HCT116 (cell line): ENCODE data around the gene ACMSD. TPM values are rescaled to one million over a fixed set of nuclear protein-coding genes. Genes with fewer than 3 reads are reported as not detected.

Source experiments
- ATAC-seq: fragments of 200-7000 bp; cut with Tn5 transposase; 2 replicates; pipeline ENCODE4 v1.9.1; 2020; ENCODE audit warnings: mild to moderate bottlenecking, moderate library complexity
- BruUV-seq: library from RNA; stranded (reverse); fragments of 400-500 nt; replicated peaks from 2 replicates; lab custom pipeline; 2021; lab: Mats Ljungman, UMichigan
- CTCF ChIA-PET: fragments of 300-600 bp; sonication (Branson Sonifier 250); formaldehyde crosslinking; loops from one replicate; lab custom pipeline; 2021; ENCODE audit warnings: antibody characterized with exemption; lab: Charles Lee
- POLR2A ChIA-PET: fragments of 300-600, 350-600 bp; sonication (Branson Sonifier 250); formaldehyde crosslinking; loops from one replicate; lab custom pipeline; 2021; ENCODE audit warnings: antibody characterized with exemption; lab: Charles Lee
- RAD21 ChIA-PET, 2 experiments: fragments of 300-600 bp; sonication (Branson Sonifier 250); formaldehyde crosslinking; loops; one replicate each; lab custom pipeline; 2023; ENCODE audit warnings: low total read pairs in 2 of 2; ENCODE audit not compliant: uncharacterized antibody in 2 of 2, unreplicated experiment in 2 of 2, low non-redundant PET in 1 of 2; lab: Charles Lee
- DNase-seq: peaks from one replicate; pipeline ENCODE4 v3.0.0-alpha.2; 2010; ENCODE audit warnings: low read depth, low spot score
- H2AFZ ChIP-seq: fragments of 200-600 bp; shearing (Covaris generic), sonication (generic); 2 replicates; pipeline ENCODE4 v1.6.1; 2017; ENCODE audit warnings: low read depth, mixed run types, mixed read lengths, antibody characterized with exemption, low read length; ENCODE audit not compliant: poor library complexity, severe bottlenecking
- H3K27ac ChIP-seq: 2 replicates; pipeline ENCODE4 v1.5.1; 2012; ENCODE audit warnings: low read depth, low read length
- H3K27me3 ChIP-seq: fragments of 200-600 bp; sonication (generic); 2 replicates; pipeline ENCODE4 v1.6.1; 2016; ENCODE audit warnings: mixed run types, low read length, mixed read lengths; ENCODE audit not compliant: insufficient read depth
- H3K36me3 ChIP-seq, 2 experiments: fragments of 200-500 bp in 1 of 2; fragments of 200-600 bp in 1 of 2; sonication (Bioruptor generic) in 1 of 2; sonication (generic) in 1 of 2; 2 replicates each; pipeline versions ENCODE4 v1.5.1 to v1.6.1; 2014 to 2016; ENCODE audit warnings: low read length in 2 of 2, inconsistent platforms in 1 of 2, mixed read lengths in 1 of 2, mixed run types in 1 of 2; ENCODE audit not compliant: insufficient read depth in 2 of 2, control insufficient read depth in 1 of 2
- H3K4me1 ChIP-seq, 2 experiments: fragments of 200-600 bp in 1 of 2; sonication (generic) in 1 of 2; 2 replicates each; pipeline versions ENCODE4 v1.5.1 to v1.6.1; 2012 to 2017; ENCODE audit warnings: low read length in 2 of 2, inconsistent platforms in 1 of 2, mild to moderate bottlenecking in 1 of 2, mixed read lengths in 1 of 2, mixed run types in 1 of 2, moderate library complexity in 1 of 2; ENCODE audit not compliant: insufficient read depth in 2 of 2, control insufficient read depth in 1 of 2
- H3K4me2 ChIP-seq: fragments of 200-600 bp; sonication (generic); 2 replicates; pipeline ENCODE4 v1.6.1; 2017; ENCODE audit warnings: mixed run types, low read length, mixed read lengths
- H3K4me3 ChIP-seq, 2 experiments: fragments of 200-600 bp in 1 of 2; sonication (generic) in 1 of 2; replicated peaks in 1 of 2; 2 replicates each; pipeline ENCODE4 v1.5.1; 2011 to 2016; ENCODE audit warnings: low read length in 2 of 2, control low read depth in 1 of 2, low read depth in 1 of 2, mild to moderate bottlenecking in 1 of 2, mixed read lengths in 1 of 2, mixed run types in 1 of 2
- H3K79me2 ChIP-seq: fragments of 200-600 bp; sonication (generic); 2 replicates; pipeline ENCODE4 v1.6.1; 2017; ENCODE audit warnings: mild to moderate bottlenecking, mixed run types, low read length, moderate library complexity, mixed read lengths; ENCODE audit not compliant: insufficient read depth
- H3K9ac ChIP-seq: fragments of 200-600 bp; sonication (generic); 2 replicates; pipeline ENCODE4 v1.6.1; 2016; ENCODE audit warnings: low read length, mixed read lengths
- H3K9me2 ChIP-seq: fragments of 200-600 bp; sonication (generic), shearing (Covaris generic); 2 replicates; pipeline ENCODE4 v1.6.1; 2017; ENCODE audit warnings: mixed run types, mild to moderate bottlenecking, moderate library complexity; ENCODE audit not compliant: insufficient read depth
- H3K9me3 ChIP-seq, 2 experiments: fragments of 200-500 bp in 1 of 2; fragments of 200-600 bp in 1 of 2; sonication (Bioruptor generic) in 1 of 2; sonication (generic) in 1 of 2; 2 replicates each; pipeline ENCODE4 v1.6.1; 2014 to 2017; ENCODE audit warnings: low read length in 2 of 2, mixed read lengths in 2 of 2, inconsistent platforms in 1 of 2, low read depth in 1 of 2, mild to moderate bottlenecking in 1 of 2, mixed run types in 1 of 2, moderate library complexity in 1 of 2; ENCODE audit not compliant: control insufficient read depth in 1 of 2, insufficient read depth in 1 of 2
- H4K20me1 ChIP-seq: fragments of 200-600 bp; sonication (generic), shearing (Covaris generic); 2 replicates; pipeline ENCODE4 v1.6.1; 2017; ENCODE audit warnings: mixed run types, mild to moderate bottlenecking, moderate library complexity; ENCODE audit not compliant: insufficient read depth
- CEBPB ChIP-seq: IDR thresholded peaks from 2 replicates; pipeline ENCODE4 v1.6.1; 2012; ENCODE audit warnings: low read depth
- EGR1 ChIP-seq: IDR thresholded peaks from 2 replicates; pipeline ENCODE4 v1.6.1; 2012; ENCODE audit warnings: low read depth
- ELF1 ChIP-seq: IDR thresholded peaks from 2 replicates; pipeline ENCODE4 v1.6.1; 2012; ENCODE audit warnings: low read depth, borderline replicate concordance
- EZH2 ChIP-seq: fragments of 200-600 bp; sonication (generic); IDR thresholded peaks from 2 replicates; pipeline ENCODE4 v1.6.1; 2017; ENCODE audit warnings: antibody characterized with exemption, mixed run types
- EZH2phosphoT487 ChIP-seq: fragments of 200-600 bp; IDR thresholded peaks from 2 replicates; pipeline ENCODE4 v1.6.1; 2018; ENCODE audit warnings: antibody characterized with exemption, borderline replicate concordance
- FOSL1 ChIP-seq: IDR thresholded peaks from 2 replicates; pipeline ENCODE4 v1.6.1; 2012; ENCODE audit warnings: low read depth
- JUND ChIP-seq: IDR thresholded peaks from 2 replicates; pipeline ENCODE4 v1.6.1; 2012
- POLR2A ChIP-seq: IDR thresholded peaks from 2 replicates; pipeline ENCODE4 v1.7.0; 2011; ENCODE audit warnings: borderline replicate concordance; ENCODE audit not compliant: insufficient read depth, insufficient read length; ENCODE audit errors: extremely low read depth
- SIN3A ChIP-seq: IDR thresholded peaks from 2 replicates; pipeline ENCODE4 v1.6.1; 2012; ENCODE audit warnings: low read depth
- SP1 ChIP-seq: IDR thresholded peaks from 2 replicates; pipeline ENCODE4 v1.6.1; 2012; ENCODE audit warnings: low read depth
- SRF ChIP-seq: IDR thresholded peaks from 2 replicates; pipeline ENCODE4 v1.6.1; 2012; ENCODE audit warnings: low read depth
- TCF7L2 ChIP-seq: IDR thresholded peaks from 2 replicates; pipeline ENCODE4 v1.7.0; 2011; ENCODE audit warnings: borderline replicate concordance, inconsistent platforms; ENCODE audit not compliant: insufficient read depth, insufficient read length; ENCODE audit errors: extremely low read depth
- YY1 ChIP-seq: IDR thresholded peaks from 2 replicates; pipeline ENCODE4 v1.6.1; 2011; ENCODE audit warnings: low read length, low read depth, moderate library complexity, mild to moderate bottlenecking; ENCODE audit not compliant: insufficient replicate concordance; ENCODE audit errors: extremely low read depth
- ZNF274 ChIP-seq: fragments of 200-500 bp; sonication (Bioruptor generic); IDR thresholded peaks from 2 replicates; pipeline ENCODE4 v1.6.1; 2014; ENCODE audit warnings: mild to moderate bottlenecking, low read depth, low read length, inconsistent platforms
- intact Hi-C: fragments of 100-400 bp; cut with micrococcal nuclease; formaldehyde crosslinking; loops from 2 replicates; pipeline ENCODE4 v1.10.0; 2022
- total RNA-seq: library from RNA; stranded (reverse); gene quantifications from one replicate; pipeline ENCODE4 v1.2.1, GENCODE V29; 2021; ENCODE audit not compliant: unreplicated experiment
- TF ChIP-seq, protein P1 (sequence below): IDR thresholded peaks from 2 replicates; pipeline ENCODE4 v1.6.1; 2012
- TF ChIP-seq, protein P2 (sequence below): IDR thresholded peaks from 2 replicates; pipeline ENCODE4 v1.6.1; 2011; ENCODE audit warnings: mild to moderate bottlenecking, low read length, moderate library complexity; ENCODE audit not compliant: insufficient replicate concordance; ENCODE audit errors: extremely low read depth
- TF ChIP-seq, protein P3 (sequence below): IDR thresholded peaks from 2 replicates; pipeline ENCODE4 v1.6.1; 2012; ENCODE audit warnings: low read depth

ACMSD gene
- total RNA-seq, 1 experiment from 2014 or later, result not detected

DNA sequence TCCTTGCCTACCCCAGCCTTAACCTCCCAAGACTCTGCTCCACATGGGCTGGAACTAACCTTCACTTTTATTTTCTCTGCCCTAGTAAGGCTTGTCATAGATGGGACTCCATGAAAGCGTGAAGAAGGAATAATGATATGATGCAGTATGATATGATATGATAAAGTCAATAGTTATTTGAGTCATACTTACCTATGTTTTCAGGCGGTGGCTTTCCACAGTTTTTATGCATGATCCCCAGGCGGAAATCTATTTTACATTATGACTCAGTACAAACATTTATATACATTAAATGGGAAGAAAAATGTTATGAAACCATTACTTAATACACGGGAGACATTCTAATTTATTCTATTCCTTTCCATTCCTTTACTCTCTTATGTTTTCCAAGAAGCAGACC, 5.6 kb downstream of the ACMSD start:
- TF ChIP-seq CEBPB (no peak), EZH2 (no peak), TCF7L2 (no peak), SIN3A (no peak)
- Histone ChIP-seq H2AFZ (no peak overlapping the region), H3K4me1 (peaks cover 8% of the 10 kb centered on the region in 2 experiments; a peak in 2 of 4 replicates), H3K9me3 (no peaks in the 10 kb centered on the region), H3K4me2 (no peak overlapping the region), H3K79me2 (no peaks in the 10 kb centered on the region), H3K9ac (no peak overlapping the region), H3K27ac (no peak overlapping the region), H3K9me2 (no peaks in the 10 kb centered on the region), H4K20me1 (no peaks in the 10 kb centered on the region), H3K4me3 (no peak overlapping the region), H3K27me3 (no peaks in the 10 kb centered on the region), H3K36me3 (no peaks in the 10 kb centered on the region)
- intact Hi-C loops, result no loop called here
- ATAC-seq, result no peak
- POLR2A ChIA-PET, result no interaction called here
- RAD21 ChIA-PET, result no interaction called here
- DNase-seq, result no peak
- CTCF ChIA-PET, result no interaction called here
- no TSS peak for BruUV-seq

DNA sequence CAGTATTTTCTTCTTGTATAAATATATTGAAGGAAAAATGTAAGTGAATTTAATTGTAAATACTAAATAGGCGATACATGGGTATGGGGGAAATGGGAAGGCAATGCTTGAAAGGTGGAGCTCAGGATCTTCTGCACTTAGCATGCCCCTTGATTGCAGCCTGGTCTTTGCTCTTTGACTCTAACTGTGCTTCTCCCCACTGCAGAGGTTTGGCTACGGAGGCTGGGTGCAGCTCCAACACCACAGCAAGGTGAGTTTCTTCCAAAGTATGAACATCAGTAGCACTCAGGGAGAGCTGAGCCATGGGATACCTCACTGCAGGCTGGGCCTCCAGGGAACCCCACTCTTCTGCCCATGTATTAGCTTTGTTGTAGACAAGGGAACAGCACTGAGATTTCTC, 6.6 kb downstream of the ACMSD start:
- no peaks in the 10 kb centered on the region for H3K79me2 ChIP-seq
- no peaks in the 10 kb centered on the region for H3K36me3 ChIP-seq
- no peak overlapping the region for H3K4me2 ChIP-seq
- H3K27me3 ChIP-seq, result no peaks in the 10 kb centered on the region
- H3K9me2 ChIP-seq, result no peaks in the 10 kb centered on the region
- no peaks in the 10 kb centered on the region for H4K20me1 ChIP-seq
- no peaks in the 10 kb centered on the region for H3K9me3 ChIP-seq
- H3K27ac ChIP-seq, result no peak overlapping the region
- H2AFZ ChIP-seq, result no peak overlapping the region
- no peak overlapping the region for H3K9ac ChIP-seq
- DNase-seq (no peak), ATAC-seq (no peak)
- no TSS peak for BruUV-seq
- H3K4me3 ChIP-seq, result no peak overlapping the region
- H3K4me1 ChIP-seq, result peaks cover 8% of the 10 kb centered on the region in 2 experiments; a peak in 2 of 4 replicates
- CTCF ChIA-PET, result interaction anchor here (1.2 kb wide), 1 partner anchor 10 kb away, joined by 3 read pairs; no protein-coding TSS in a partner anchor
- POLR2A ChIA-PET, result interaction anchor here (1.3 kb wide), 1 partner anchor 26 kb away, joined by 3 read pairs; no protein-coding TSS in a partner anchor
- RAD21 ChIA-PET, result no interaction called here
- intact Hi-C loops, result no loop called here
- TF ChIP-seq FOSL1, result no peak
- no peak for TF ChIP-seq SRF
- TF ChIP-seq CEBPB, result no peak
- TF ChIP-seq EZH2phosphoT487, result no peak
- TF ChIP-seq ZNF274, result no peak
- no peak for TF ChIP-seq EGR1
- no peak for TF ChIP-seq JUND
- TF ChIP-seq POLR2A, result no peak
- TF ChIP-seq SIN3A, result no peak
- TF ChIP-seq, protein P1, sequence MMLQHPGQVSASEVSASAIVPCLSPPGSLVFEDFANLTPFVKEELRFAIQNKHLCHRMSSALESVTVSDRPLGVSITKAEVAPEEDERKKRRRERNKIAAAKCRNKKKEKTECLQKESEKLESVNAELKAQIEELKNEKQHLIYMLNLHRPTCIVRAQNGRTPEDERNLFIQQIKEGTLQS, result no peak
- TF ChIP-seq ELF1, result no peak
- TF ChIP-seq, protein P2, sequence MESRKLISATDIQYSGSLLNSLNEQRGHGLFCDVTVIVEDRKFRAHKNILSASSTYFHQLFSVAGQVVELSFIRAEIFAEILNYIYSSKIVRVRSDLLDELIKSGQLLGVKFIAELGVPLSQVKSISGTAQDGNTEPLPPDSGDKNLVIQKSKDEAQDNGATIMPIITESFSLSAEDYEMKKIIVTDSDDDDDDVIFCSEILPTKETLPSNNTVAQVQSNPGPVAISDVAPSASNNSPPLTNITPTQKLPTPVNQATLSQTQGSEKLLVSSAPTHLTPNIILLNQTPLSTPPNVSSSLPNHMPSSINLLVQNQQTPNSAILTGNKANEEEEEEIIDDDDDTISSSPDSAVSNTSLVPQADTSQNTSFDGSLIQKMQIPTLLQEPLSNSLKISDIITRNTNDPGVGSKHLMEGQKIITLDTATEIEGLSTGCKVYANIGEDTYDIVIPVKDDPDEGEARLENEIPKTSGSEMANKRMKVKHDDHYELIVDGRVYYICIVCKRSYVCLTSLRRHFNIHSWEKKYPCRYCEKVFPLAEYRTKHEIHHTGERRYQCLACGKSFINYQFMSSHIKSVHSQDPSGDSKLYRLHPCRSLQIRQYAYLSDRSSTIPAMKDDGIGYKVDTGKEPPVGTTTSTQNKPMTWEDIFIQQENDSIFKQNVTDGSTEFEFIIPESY, result no peak
- TF ChIP-seq, protein P3, sequence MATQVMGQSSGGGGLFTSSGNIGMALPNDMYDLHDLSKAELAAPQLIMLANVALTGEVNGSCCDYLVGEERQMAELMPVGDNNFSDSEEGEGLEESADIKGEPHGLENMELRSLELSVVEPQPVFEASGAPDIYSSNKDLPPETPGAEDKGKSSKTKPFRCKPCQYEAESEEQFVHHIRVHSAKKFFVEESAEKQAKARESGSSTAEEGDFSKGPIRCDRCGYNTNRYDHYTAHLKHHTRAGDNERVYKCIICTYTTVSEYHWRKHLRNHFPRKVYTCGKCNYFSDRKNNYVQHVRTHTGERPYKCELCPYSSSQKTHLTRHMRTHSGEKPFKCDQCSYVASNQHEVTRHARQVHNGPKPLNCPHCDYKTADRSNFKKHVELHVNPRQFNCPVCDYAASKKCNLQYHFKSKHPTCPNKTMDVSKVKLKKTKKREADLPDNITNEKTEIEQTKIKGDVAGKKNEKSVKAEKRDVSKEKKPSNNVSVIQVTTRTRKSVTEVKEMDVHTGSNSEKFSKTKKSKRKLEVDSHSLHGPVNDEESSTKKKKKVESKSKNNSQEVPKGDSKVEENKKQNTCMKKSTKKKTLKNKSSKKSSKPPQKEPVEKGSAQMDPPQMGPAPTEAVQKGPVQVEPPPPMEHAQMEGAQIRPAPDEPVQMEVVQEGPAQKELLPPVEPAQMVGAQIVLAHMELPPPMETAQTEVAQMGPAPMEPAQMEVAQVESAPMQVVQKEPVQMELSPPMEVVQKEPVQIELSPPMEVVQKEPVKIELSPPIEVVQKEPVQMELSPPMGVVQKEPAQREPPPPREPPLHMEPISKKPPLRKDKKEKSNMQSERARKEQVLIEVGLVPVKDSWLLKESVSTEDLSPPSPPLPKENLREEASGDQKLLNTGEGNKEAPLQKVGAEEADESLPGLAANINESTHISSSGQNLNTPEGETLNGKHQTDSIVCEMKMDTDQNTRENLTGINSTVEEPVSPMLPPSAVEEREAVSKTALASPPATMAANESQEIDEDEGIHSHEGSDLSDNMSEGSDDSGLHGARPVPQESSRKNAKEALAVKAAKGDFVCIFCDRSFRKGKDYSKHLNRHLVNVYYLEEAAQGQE, result no peak
- no peak for TF ChIP-seq YY1
- no peak for TF ChIP-seq SP1
